Peyer's patch (tissue), 4 donors: Measurements from ENCODE around the gene CTXND1.

Experiments used
- CTCF ChIP-seq, 6 experiments: fragments of 450-650 bp in 4 of 6; fragments of 200-600 bp in 2 of 6; sonication (generic) in 1 of 6; IDR thresholded peaks; one replicate each; pipeline ENCODE4 v1.5.1; 2017 to 2019; ENCODE audit warnings: antibody characterized with exemption in 6 of 6, mild to moderate bottlenecking in 3 of 6, moderate library complexity in 1 of 6
- POLR2A ChIP-seq, 2 donors: fragments of 450-650 bp; IDR thresholded peaks; one replicate each; pipeline ENCODE4 v1.5.1; 2017; ENCODE audit warnings: antibody characterized with exemption in 2 of 2, mild to moderate bottlenecking in 2 of 2, moderate library complexity in 2 of 2

- TF ChIP-seq CTCF (IDR thresholded peaks at IDR 0.05) (no peak), POLR2A (IDR thresholded peaks at IDR 0.05) (no peak)
Observed at GRCh38 chr15:80250614-80251427, 1.2 kb downstream of the CTXND1 start.
